Measurements from ENCODE around the gene ANK2.

The ANK2 gene

DNA sequence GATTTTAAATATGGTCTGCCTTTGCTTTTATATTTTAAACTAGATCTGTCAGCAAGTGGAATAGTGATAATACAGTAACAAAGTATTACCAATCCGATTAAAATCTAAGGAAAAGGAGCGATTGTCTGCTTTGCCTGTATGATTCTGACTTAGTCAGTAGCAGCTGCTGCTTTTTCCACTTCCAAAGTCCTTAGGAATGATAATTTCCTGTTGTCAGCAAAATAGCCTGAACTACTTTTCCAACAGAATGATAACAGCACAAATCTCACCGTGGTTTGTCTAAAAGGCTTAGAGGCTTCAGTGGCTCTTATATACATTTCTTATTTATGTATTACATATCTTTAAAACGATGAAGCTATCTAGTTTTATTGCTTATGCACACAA lies 290.0 kb downstream of the ANK2 start:
- DNase-seq (ENCODE audit: low read depth), result no peak

DNA sequence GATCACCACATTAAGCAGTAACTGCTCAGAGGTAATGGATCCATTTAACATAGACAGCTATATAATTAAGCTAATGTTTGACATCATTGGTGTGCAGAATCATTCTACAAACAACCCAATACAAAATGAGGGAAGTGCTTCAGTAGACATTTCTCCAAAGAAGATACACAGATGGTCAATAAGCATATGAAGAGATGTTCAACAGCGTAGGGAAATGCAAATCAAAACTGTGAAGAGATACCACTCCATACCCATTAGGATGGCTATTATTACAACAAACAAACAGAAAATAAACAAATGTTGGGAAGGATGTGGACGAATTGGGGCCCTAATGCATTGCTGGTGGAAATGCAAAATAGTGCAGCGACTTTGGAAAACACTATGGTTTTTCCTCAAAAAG lies 294.6 kb downstream of the ANK2 start:
- no peak for DNase-seq (ENCODE audit: low read depth)

DNA sequence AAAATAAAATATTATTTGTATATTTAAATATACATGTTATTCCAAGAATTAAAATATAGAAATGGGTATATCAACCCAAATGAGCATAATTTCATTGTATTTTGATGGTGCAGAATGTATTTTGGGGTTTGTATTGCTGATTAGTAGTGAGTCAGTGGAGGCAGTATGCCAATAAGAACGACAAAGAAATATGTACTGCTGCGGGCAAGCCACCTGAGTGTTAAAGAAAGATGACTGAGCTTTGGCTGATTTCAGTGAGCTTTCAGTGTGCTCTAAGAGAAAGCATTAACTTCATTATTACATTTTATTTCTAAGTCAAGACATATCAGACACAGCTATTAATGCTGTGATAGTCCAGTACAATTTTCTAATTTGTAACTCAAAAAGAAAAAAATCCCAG lies 297.8 kb downstream of the ANK2 start:
- no peak for DNase-seq (ENCODE audit: low read depth)

DNA sequence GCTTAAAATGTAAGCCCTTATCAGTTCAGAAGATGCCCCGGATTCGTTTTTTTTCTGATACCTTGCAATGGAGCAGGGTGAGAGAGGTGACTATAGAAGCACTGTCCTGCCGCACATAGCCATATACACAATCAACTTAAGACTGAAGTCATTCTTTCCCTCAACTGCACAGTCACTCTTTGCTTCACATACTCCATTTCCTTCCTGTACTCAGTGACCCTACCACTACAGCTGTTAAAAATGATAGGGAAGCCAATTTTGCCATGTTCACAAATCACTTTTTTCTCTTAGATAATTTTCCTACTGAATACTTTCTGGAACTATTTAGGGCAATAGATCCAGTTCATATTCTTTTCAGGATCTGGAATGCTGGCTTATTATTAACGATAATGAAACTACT lies 300.0 kb downstream of the ANK2 start:
- no peak for DNase-seq (ENCODE audit: low read depth)

DNA sequence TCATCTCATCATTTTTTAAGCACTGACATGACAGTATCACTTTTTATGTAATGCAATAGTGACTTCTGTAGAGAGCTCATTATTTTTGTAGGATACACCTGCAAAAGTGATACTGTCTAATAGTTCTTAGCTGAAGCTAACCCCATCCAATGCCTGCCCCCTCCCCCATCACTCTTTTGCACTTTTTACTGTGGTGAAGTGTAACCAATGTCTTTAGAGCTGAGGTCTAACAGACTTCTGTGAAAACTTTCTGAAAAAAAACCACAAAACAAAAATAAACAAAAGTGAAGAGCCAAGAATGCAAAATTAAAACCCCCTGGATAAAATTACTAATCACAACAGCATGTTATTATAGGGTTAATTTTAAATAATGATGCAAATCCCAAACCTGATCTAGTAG lies 301.1 kb downstream of the ANK2 start:
- DNase-seq (ENCODE audit: low read depth), result no peak

DNA sequence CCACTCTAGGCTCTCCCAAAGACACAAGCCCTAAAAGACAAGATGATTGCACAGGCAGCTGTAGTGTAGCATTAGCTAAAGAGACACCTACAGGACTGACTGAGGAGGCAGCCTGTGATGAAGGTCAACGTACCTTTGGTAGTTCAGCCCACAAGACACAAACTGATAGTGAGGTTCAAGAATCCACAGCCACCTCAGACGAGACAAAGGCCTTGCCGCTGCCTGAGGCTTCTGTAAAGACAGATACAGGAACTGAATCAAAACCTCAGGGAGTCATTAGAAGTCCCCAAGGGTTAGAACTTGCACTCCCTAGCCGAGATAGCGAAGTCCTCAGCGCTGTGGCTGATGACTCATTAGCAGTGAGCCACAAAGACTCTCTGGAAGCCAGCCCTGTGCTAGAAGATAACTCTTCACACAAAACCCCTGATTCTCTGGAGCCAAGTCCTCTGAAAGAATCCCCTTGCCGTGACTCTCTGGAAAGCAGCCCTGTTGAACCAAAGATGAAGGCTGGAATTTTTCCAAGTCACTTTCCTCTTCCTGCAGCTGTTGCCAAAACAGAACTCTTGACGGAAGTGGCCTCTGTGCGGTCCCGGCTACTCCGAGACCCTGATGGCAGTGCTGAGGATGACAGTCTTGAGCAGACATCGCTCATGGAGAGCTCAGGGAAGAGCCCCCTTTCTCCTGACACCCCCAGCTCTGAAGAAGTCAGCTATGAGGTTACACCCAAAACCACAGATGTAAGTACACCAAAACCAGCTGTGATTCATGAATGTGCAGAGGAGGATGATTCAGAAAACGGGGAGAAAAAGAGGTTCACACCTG lies 306.3 kb downstream of the ANK2 start:
- DNase-seq (ENCODE audit: low read depth), result peak; percentile 20

DNA sequence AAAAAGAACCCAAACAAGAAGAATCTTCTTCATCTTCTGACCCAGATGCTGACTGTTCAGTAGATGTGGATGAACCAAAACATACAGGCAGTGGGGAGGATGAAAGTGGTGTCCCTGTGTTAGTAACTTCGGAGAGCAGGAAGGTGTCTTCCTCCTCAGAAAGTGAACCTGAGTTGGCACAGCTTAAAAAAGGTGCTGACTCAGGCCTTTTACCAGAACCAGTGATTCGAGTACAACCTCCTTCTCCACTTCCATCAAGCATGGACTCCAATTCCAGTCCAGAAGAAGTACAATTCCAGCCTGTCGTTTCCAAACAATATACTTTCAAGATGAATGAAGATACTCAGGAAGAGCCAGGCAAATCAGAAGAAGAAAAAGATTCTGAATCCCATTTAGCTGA lies 307.0 kb downstream of the ANK2 start:
- no peak for DNase-seq (ENCODE audit: low read depth)

DNA sequence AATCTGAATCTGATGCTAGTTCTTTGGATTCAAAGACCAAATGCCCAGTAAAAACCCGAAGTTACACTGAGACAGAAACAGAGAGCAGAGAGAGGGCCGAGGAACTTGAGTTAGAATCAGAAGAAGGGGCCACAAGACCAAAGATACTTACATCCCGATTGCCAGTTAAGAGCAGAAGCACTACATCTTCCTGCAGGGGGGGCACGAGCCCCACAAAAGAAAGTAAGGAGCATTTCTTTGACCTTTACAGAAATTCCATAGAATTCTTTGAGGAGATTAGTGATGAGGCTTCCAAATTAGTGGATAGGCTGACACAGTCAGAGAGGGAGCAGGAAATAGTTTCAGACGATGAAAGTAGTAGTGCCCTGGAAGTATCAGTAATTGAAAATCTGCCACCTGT lies 309.3 kb downstream of the ANK2 start:
- no peak for DNase-seq (ENCODE audit: low read depth)

DNA sequence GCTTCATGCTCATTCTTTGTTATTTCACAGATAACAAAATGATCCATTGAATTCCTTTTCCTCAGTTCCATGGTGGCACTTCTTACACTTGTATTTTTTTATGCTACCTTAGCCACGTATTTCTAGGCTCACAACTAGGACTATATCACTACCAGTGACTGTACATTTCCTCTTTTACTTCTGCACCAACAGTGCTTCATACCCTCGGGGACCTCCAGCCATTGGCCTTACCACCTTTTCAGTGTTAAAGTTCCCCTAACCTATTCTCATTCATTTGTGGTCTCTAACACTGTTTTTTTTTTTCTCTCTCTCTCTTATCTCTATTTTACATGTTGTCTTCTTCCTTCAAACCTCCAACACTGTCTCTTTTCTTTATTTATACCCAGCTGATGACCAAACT lies 315.9 kb downstream of the ANK2 start:
- DNase-seq (ENCODE audit: low read depth), result no peak

DNA sequence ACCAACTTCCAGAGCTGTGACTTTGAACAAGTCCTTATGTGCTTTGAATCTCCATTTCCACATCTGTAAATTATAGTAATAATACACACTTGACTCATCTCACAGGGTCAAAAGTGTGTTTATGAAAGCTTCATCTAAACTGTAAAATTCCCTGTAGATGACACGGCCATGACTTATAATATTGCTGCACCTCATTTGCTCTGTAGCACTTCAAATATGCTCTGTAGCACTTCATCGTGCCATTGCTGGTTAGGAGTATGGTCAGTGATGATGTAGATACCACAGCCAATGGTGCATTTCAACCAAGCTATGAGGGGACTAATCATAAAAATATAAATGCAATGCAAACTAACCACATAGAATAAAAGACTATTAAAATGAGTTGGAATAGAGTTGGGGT lies 318.6 kb downstream of the ANK2 start:
- DNase-seq (ENCODE audit: low read depth), result no peak

DNA sequence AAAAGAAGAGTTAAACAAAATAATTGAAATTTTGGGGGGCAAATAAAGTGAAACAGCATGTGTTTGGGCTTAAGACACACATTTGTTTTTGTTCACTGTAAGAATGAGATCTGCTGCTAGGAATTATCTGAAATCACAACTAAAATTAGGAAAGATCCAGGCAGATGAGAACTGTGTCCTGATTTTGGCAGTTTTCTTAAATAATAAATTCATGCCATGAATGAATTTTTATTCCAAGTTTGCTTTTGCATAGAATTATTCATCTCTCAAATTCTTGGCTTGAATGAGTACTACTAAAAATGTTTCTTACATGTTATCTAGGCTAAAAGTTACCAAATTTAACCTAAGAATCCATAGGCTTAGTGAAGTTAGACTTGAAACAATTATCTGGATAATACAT lies 321.7 kb downstream of the ANK2 start:
- DNase-seq (ENCODE audit: low read depth), result no peak

DNA sequence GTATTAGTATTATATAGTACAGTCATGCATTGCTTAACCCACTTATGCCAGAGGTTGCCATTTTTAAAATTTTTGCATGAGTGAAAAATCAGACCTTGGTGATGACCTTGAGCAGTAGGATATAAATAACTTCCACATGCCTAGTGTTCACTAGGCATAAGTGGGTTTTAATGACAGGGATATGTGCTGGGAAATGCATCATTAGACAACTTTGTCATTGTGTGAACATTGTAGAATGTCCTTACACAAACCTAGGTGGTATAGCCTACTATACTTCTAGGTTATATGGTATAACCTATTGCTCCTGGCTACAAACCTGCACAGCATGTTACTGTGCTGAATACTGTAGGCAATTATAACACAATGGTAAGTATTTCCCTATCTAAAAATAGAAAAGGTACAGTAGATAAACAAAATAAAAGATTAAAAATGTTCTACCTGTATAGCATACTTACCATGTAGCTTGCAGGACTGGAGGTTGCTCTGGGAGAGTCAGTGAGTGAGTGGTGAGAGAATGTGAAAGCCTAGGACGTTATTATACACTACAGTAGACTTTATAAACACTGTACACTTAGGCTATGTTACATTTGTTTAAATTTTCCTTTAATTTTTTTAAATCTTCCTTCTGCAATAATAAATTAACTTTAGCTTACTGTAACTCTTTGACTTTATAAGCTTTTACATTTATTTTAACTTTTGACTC lies 326.7 kb downstream of the ANK2 start:
- no peak for DNase-seq (ENCODE audit: low read depth)

DNA sequence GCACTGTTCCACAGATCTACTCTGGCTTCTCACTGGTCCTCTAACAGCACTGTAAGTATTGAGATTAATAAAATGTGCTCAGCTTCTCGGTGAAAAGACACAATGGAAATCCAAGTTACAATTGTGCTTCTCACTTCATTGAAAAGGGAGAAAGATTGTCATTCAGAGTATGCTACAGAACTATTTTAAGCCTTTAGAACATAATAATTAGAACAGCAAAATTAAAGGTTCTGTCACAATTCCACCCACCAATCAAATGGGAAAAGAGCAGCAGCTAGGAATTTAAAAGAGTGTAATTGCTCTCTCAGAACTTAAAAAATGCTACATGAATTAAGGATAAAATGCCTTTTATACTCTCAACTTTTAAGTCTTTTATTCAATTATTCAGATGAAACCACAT lies 329.4 kb downstream of the ANK2 start:
- no peak for DNase-seq (ENCODE audit: low read depth)

DNA sequence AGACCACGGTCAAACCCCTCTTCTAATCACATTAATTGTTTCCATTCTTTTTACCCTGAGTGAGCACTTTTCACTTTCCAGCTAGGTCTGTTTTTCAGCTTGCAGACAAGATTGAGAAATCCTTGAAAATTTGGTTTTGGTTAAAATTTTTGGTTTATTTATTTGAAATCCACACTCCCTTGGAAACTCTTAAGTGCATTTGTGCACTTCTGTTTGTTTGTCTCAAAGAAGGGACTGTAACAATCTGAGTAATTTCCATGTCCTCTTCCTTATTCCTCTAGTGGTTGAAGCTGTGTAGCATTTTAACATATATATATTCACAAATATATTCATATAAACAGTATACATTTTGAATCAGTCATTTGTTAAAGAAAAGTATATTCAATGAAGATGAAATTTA lies 333.3 kb downstream of the ANK2 start:
- DNase-seq (ENCODE audit: low read depth), result no peak

DNA sequence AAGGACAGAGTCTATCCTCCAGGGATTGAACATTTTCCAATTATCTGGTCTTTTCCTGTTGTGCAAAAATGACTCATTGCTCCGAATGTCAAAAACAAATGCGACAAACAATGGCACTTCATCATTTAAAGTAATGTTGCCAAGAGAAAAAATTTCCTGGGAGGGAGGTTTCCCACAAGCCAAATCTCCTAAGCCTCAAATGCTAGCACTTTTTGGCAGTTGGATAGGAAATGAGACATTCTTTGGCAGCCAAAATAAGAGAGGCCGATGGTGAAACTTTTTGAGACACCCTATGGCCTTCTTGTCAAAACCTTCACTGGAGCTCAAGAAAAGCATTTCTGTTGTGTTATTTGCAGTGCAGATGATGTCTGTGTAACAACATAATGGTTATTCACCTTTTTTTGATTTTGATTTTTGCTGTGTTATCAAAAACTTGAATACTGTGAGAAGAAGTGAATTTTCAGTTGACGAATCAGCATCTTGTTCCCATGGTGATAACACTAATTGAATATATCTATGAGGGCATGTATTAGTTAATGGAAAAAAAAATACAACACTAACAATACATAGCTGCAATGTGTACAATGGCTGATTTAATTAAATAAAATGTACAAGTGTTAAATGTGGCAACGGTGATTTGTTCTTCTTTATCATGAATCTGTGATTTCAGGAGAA lies 333.8 kb downstream of the ANK2 start:
- no peak for DNase-seq (ENCODE audit: low read depth)

DNA sequence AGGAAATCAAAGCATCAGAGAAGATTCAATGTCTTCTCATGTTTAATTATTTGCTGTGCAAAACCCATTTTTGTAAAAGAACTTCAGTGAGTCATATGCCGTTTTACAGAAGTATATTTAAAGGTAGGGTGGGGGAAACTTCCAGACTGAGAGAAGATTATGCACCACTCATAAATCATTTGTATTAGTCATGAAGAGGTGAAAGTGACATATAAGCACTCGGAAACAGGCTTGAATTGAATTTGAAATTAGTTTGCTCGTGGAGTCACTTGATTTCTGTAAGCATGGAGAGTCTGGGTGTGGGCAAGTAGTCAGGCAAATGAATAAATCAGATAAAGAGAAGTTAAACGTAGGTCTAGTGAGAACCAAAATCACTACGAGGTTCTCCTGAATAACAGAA lies 335.1 kb downstream of the ANK2 start:
- DNase-seq (ENCODE audit: low read depth), result no peak

DNA sequence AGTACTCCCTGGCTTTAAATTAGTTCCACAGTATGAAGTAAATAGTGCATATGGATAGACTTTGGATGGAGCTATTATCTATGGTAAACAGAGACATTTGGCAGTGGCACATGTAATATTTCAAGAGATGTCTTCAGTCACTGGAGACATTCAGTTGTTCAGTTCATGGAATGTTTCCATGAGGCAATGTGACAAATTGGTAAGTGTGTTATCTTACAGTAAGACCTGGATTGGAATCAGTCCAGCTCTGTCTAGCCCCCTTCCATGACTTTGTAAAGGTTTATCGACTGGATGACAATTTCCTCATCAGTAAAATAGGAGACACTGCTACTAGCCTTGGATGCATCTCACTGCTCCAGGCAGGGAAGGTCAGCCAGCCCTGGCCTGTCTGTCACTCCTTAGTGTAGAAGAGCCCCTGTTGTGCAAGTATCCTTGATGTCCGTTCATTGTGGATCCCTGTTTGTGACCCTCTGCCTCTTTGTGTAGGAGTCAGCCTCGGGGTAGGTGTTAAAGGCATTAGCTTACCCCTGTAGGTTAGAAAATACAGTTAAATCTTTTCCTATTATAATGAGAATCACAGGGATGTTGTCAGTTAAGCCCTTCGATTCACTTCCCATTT lies 335.9 kb downstream of the ANK2 start:
- no peak for DNase-seq (ENCODE audit: low read depth)

DNA sequence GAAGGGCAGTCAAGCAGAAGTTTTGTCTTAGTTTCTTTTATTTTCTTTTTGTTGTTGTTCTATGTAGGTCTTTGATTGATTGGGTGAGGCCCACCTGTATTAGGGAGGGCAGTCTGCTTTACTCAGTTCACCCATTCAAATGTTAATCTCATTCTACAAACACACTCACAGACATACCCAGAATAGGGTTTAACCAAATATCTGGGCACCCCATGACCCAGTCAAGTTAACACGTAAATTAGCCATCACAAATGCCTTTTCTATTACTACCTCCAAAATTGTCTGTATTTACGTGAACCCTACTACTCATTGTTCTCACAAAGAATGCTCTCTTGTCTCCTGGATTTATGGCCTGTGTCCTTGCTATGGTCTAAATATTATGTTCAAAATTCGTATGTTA lies 339.7 kb downstream of the ANK2 start:
- DNase-seq (ENCODE audit: low read depth), result no peak

DNA sequence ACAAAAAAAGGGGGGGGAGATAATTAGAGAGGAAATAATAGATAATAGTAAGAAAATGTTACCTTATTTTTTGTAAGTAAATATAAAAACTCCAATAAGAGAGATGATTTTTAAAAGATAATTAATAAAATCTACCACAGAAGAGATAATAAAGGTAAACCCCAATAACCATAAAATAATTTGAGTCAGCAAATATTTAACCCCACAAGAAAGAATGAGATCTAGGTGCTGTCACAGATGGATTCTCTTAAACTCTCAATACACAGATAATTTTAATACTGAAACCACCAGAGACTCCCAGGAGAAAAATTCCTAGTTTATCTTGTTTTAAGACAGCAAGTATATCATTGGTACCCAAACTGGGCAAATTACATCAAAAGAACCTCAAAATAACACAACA lies 341.4 kb downstream of the ANK2 start:
- DNase-seq (ENCODE audit: low read depth), result no peak

DNA sequence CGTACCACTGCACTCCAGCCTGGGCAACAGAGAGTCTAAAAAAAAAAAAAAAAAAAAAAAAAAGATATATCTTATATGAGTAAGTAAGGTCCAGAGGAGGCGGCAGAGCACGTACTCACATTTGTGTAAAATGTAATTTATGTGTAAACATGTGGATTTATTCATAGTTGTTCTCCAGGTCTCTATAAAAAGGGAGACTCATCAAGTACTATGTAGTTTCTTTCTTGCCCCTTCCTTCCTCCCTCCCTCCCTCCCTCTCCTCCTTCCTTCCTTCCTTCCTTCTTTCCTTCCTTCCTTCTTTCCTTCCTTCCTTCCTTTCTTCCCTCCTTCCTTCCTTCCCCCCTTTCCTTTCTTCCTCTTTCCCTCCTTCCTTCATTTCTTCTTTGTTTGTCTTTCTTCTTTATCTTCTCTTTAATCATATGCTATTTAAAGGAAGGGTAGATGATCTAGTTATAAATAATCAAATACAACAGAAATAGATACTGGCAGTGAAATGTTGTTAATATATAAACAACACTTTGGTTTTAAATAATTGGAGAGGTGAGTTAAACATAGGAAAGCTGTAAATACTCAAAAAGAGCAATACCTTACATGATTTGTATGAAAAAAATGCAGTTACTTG lies 344.8 kb downstream of the ANK2 start:
- no peak for DNase-seq (ENCODE audit: low read depth)

DNA sequence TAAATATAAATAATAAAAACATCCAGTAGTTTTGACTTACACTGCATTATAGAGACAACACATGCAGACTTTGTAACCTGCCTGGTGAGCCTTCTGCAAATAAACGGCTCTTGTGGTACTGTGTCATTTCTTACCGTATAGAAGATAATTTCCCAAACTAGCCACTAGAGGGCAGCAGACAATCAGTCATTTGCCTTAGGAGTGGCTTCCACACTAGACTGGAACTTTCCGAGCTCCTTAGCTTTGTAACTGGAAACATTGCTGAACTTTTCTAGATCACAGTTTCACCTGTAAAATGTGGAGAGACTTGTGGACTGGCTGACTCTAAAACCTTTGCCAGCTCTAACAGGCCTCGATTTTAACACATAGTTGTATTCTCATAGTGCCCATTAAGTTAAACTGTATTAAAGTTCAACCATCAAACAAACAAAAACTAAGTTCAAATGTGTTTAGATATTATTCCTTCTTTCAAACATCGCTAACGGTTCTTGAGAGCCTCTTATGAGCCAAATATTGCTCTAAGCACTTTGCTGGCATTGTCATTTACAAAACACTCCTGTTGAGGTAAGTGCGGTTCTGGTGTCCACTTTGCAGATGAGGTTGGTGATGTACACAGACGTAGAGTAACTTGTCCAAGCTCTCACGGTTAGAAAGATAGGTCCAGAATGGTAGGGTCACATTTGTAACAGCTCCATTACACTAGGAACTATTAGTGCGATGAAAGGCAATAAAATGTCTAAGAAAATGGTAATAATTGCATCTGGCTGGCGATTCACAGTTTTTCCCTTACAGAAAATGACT lies 345.5 kb downstream of the ANK2 start:
- no peak for DNase-seq (ENCODE audit: low read depth)
